Osteoblast (primary cell): Measurements from ENCODE around the gene UMPS. TPM values are rescaled to one million over a fixed set of nuclear protein-coding genes. Genes with fewer than 3 reads are reported as not detected.

Experiments
- DNase-seq: peaks from one replicate; pipeline ENCODE4 v3.0.0; 2011; ENCODE audit warnings: low spot score, mixed read lengths; ENCODE audit not compliant: insufficient read length; ENCODE audit errors: missing footprints
- H2AFZ ChIP-seq: 2 replicates; pipeline ENCODE4 v1.6.0; 2011; ENCODE audit warnings: mild to moderate bottlenecking, low read length
- H3K27ac ChIP-seq: 2 replicates; pipeline ENCODE4 v1.5.1; 2011; ENCODE audit warnings: mild to moderate bottlenecking, low read depth, low read length, moderate library complexity
- H3K27me3 ChIP-seq: 2 replicates; pipeline ENCODE4 v1.6.0; 2012; ENCODE audit warnings: mild to moderate bottlenecking, control low read depth, inconsistent platforms, low read length, moderate library complexity; ENCODE audit not compliant: insufficient read depth
- H3K36me3 ChIP-seq: 2 replicates; pipeline ENCODE4 v1.5.1; 2011; ENCODE audit warnings: mild to moderate bottlenecking, low read length, control low read depth, moderate library complexity; ENCODE audit not compliant: insufficient read depth
- H3K4me1 ChIP-seq: 2 replicates; pipeline ENCODE4 v1.5.1; 2011; ENCODE audit warnings: mild to moderate bottlenecking, low read length, control low read depth, moderate library complexity; ENCODE audit not compliant: insufficient read depth
- H3K4me2 ChIP-seq: 2 replicates; pipeline ENCODE4 v1.6.0; 2011; ENCODE audit warnings: mild to moderate bottlenecking, low read length; ENCODE audit not compliant: insufficient read depth
- H3K4me3 ChIP-seq: fragments of 200-600 bp; sonication (generic); 3 replicates; pipeline ENCODE4 v1.5.1; 2012; ENCODE audit warnings: mild to moderate bottlenecking, low read length, inconsistent platforms; ENCODE audit not compliant: insufficient read depth
- H3K79me2 ChIP-seq: 2 replicates; pipeline ENCODE4 v1.6.0; 2012; ENCODE audit warnings: mild to moderate bottlenecking, low read length, control low read depth, inconsistent platforms; ENCODE audit not compliant: insufficient read depth
- H3K9me3 ChIP-seq: 2 replicates; pipeline ENCODE4 v1.5.1; 2011; ENCODE audit warnings: low read depth, low read length, control low read depth
- H4K20me1 ChIP-seq: 2 replicates; pipeline ENCODE4 v1.6.0; 2012; ENCODE audit warnings: mild to moderate bottlenecking, low read length, control low read depth; ENCODE audit not compliant: insufficient read depth
- CTCF ChIP-seq: IDR thresholded peaks from 2 replicates; pipeline ENCODE4 v1.5.1; 2011; ENCODE audit warnings: mild to moderate bottlenecking, low read depth, low read length, moderate library complexity; ENCODE audit errors: extremely low read depth
- total RNA-seq: library from RNA; depleted of rRNA; stranded (reverse); fragments of >200 nt; gene quantifications from 2 replicates; pipeline ENCODE4 v1.2.3, GENCODE V29; 2012

Gene UMPS
- total RNA-seq, 1 donor: 19.5 TPM

- no peak overlapping the region for H3K4me2 ChIP-seq
- no peak for TF ChIP-seq CTCF
- H3K27me3 ChIP-seq: no peaks in the 10 kb centered on the region
- H3K9me3 ChIP-seq: no peaks in the 10 kb centered on the region
- H3K27ac ChIP-seq: no peak overlapping the region
- no peaks in the 10 kb centered on the region for H4K20me1 ChIP-seq
- H3K4me1 ChIP-seq: peaks cover 17% of the 10 kb centered on the region
- DNase-seq: no peak
- H3K79me2 ChIP-seq: no peaks in the 10 kb centered on the region
- no peak overlapping the region for H3K4me3 ChIP-seq
- no peak overlapping the region for H2AFZ ChIP-seq
- H3K36me3 ChIP-seq: peaks cover 19% of the 10 kb centered on the region
Observed at GRCh38 chr3:124758851-124759635, 28.8 kb downstream of the UMPS start.

GRCh38 chr3:124759666-124760401 lies 29.6 kb downstream of the UMPS start:
- peaks cover 17% of the 10 kb centered on the region for H3K4me1 ChIP-seq
- H3K9me3 ChIP-seq: no peaks in the 10 kb centered on the region
- H3K4me2 ChIP-seq: no peak overlapping the region
- peaks cover 27% of the 10 kb centered on the region for H3K36me3 ChIP-seq
- no peak for TF ChIP-seq CTCF
- H3K79me2 ChIP-seq: no peaks in the 10 kb centered on the region
- H3K27me3 ChIP-seq: no peaks in the 10 kb centered on the region
- H4K20me1 ChIP-seq: no peaks in the 10 kb centered on the region
- peak overlapping the region; percentile 34 for H3K27ac ChIP-seq
- no peak for DNase-seq
- no peak overlapping the region for H3K4me3 ChIP-seq
- no peak overlapping the region for H2AFZ ChIP-seq

- peak; percentile 93 for DNase-seq
- Histone ChIP-seq H3K9me3 (no peaks in the 10 kb centered on the region), H3K79me2 (no peaks in the 10 kb centered on the region), H4K20me1 (no peaks in the 10 kb centered on the region), H2AFZ (no peak overlapping the region), H3K27ac (peak overlapping the region; percentile 34), H3K4me1 (peaks cover 17% of the 10 kb centered on the region), H3K27me3 (no peaks in the 10 kb centered on the region), H3K4me2 (no peak overlapping the region), H3K36me3 (peaks cover 35% of the 10 kb centered on the region), H3K4me3 (no peak overlapping the region)
- TF ChIP-seq CTCF: no peak
Observed at GRCh38 chr3:124760601-124761000, 30.3 kb downstream of the UMPS start.

- TF ChIP-seq CTCF: peak; percentile 99
- peaks cover 40% of the 10 kb centered on the region for H3K36me3 ChIP-seq
- no peaks in the 10 kb centered on the region for H3K9me3 ChIP-seq
- peak overlapping the region; percentile 60 for H3K27ac ChIP-seq
- no peaks in the 10 kb centered on the region for H3K27me3 ChIP-seq
- peak; percentile 91 for DNase-seq
- H3K4me1 ChIP-seq: peaks cover 17% of the 10 kb centered on the region
- no peak overlapping the region for H2AFZ ChIP-seq
- H3K4me3 ChIP-seq: no peak overlapping the region
- H3K4me2 ChIP-seq: peak overlapping the region; percentile 53
- H3K79me2 ChIP-seq: no peaks in the 10 kb centered on the region
- H4K20me1 ChIP-seq: no peaks in the 10 kb centered on the region
Observed at GRCh38 chr3:124761250-124761796, 31.1 kb downstream of the UMPS start.
